ENCODE data around the gene TGFBR3L.

DNA sequence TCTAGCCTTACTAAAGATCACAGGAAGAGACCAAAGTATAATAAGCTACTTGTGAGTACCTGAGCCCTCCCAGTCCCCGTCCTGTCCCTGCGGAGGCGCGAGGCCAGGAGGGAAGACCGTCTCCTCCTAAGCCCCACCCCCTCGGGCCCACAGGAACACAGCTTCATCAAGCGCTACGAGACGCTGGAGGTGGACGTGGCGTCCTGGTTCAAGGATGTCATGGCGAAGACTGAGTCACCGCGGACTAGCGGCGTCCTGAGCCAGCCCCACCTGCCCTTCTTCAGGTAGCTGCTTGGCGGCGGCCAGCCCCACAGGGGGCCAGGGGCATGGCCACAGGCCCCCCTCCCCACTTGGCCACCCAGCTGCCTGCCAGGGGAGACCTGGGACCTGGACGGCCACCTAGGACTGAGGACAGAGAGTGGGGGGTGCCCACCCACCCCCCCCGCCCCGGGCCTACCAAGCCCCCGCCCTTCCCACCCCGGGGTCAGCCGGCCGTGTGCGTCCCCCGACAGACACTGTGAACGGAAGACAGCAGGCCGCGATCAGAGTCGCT is 2.4 kb upstream of the TGFBR3L start:
- TF ChIP-seq EZH2phosphoT487 (IDR thresholded peaks at IDR 0.05; ENCODE audit: unreplicated experiment): no peak
- no peak for TF ChIP-seq POLR2AphosphoS5 (IDR thresholded peaks at IDR 0.05; ENCODE audit: low read depth)

Data from GM23338 (cell line).